ENCODE results near the gene FUT4.
"Not testable (repeated sequence)": the region's sequence is repeated elsewhere in the genome, so short reads cannot be mapped to it uniquely, and the experiment has no call there.

Gene FUT4

GRCh38 chr11:94568717-94569116, 25.0 kb downstream of the FUT4 start:
- DNase-seq = no peak

- not testable (repeated sequence) for DNase-seq
Observed at GRCh38 chr11:94572975-94573374, 29.3 kb downstream of the FUT4 start.

- DNase-seq = no peak
Observed at GRCh38 chr11:94574193-94574961, 30.7 kb downstream of the FUT4 start.

- no peak for DNase-seq
Observed at GRCh38 chr11:94576306-94576705, 32.6 kb downstream of the FUT4 start.

- DNase-seq = no peak
Observed at GRCh38 chr11:94577841-94578240, 34.1 kb downstream of the FUT4 start.

GRCh38 chr11:94581926-94582325, 38.2 kb downstream of the FUT4 start:
- no peak for DNase-seq

- DNase-seq = no peak
Observed at GRCh38 chr11:94583213-94583865, 39.6 kb downstream of the FUT4 start.

GRCh38 chr11:94583866-94584500, 40.3 kb downstream of the FUT4 start:
- DNase-seq = no peak

GRCh38 chr11:94584978-94585377, 41.3 kb downstream of the FUT4 start:
- no peak for DNase-seq

- no peak for DNase-seq
Observed at GRCh38 chr11:94585399-94585798, 41.7 kb downstream of the FUT4 start.

GRCh38 chr11:94586546-94586945, 42.8 kb downstream of the FUT4 start:
- DNase-seq = no peak

- DNase-seq = no peak
Observed at GRCh38 chr11:94586978-94587377, 43.3 kb downstream of the FUT4 start.

GRCh38 chr11:94588366-94588942, 44.7 kb downstream of the FUT4 start:
- no peak for DNase-seq

- DNase-seq = no peak
Observed at GRCh38 chr11:94590352-94591041, 46.8 kb downstream of the FUT4 start.

GRCh38 chr11:94593030-94593429, 49.3 kb downstream of the FUT4 start:
- DNase-seq = no peak

GRCh38 chr11:94595076-94595475, 51.4 kb downstream of the FUT4 start:
- peak; percentile 4 for DNase-seq

GRCh38 chr11:94597896-94598295, 54.2 kb downstream of the FUT4 start:
- no peak for DNase-seq
